Measurements from ENCODE around the gene HACL1. TPM values are rescaled to one million over a fixed set of nuclear protein-coding genes. Genes with fewer than 3 reads are reported as not detected.
"Not testable (repeated sequence)": the region's sequence is repeated elsewhere in the genome, so short reads cannot be mapped to it uniquely, and the experiment has no call there.

HACL1 gene
- polyA plus RNA-seq, 1 of the 3 experiments (the other 2 are of a cell fraction) = 15.1 TPM

- no peak for TF ChIP-seq REST (IDR thresholded peaks at IDR 0.05; ENCODE audit: low read depth, low read length)
Observed at GRCh38 chr3:15536856-15537255, 64.5 kb downstream of the HACL1 start (continued).

- no peaks in the 10 kb centered on the region for H3K79me2 ChIP-seq (ENCODE audit: insufficient read depth)
- no peak for DNase-seq
- TF ChIP-seq MEF2A (IDR thresholded peaks at IDR 0.05; ENCODE audit: borderline replicate concordance, low read depth) = no peak
- TF ChIP-seq MXI1 (IDR thresholded peaks at IDR 0.05; ENCODE audit: low read depth, low read length) = no peak
- TF ChIP-seq NRF1 (IDR thresholded peaks at IDR 0.05; ENCODE audit: low read depth, low read length) = no peak
- no peak for TF ChIP-seq USF1 (IDR thresholded peaks at IDR 0.05; ENCODE audit: borderline replicate concordance, low read depth)
- TF ChIP-seq EP300 (IDR thresholded peaks at IDR 0.05; ENCODE audit: borderline replicate concordance in 1 of 2, low read depth in 1 of 2, low read length in 1 of 2) = no peak
- TF ChIP-seq RXRA (IDR thresholded peaks at IDR 0.05; ENCODE audit: borderline replicate concordance, low read depth) = no peak
- TF ChIP-seq SIN3A (IDR thresholded peaks at IDR 0.05; ENCODE audit: borderline replicate concordance, low read depth, low read length) = no peak
- H3K9me3 ChIP-seq = no peaks in the 10 kb centered on the region
- 100% methylated on average over 1 of the region's 1 CpG for WGBS (ENCODE audit: low lambda C conversion rate)
- no peak overlapping the region for H2AFZ ChIP-seq (ENCODE audit: low read depth)
- no peaks in the 10 kb centered on the region for H3K27me3 ChIP-seq (ENCODE audit: insufficient read depth)
- H3K27ac ChIP-seq (ENCODE audit: low read depth in 2 of 2, low read length in 1 of 2) = no peak overlapping the region
- no peak overlapping the region for H3K4me3 ChIP-seq (ENCODE audit: low read depth in 2 of 2, low read length in 1 of 2)
- POLR2A ChIA-PET = no interaction called here
- H3K36me3 ChIP-seq (replicated peaks in 1 of 2; ENCODE audit: control insufficient read depth in 1 of 2, insufficient read depth in 2 of 2, low read length in 1 of 2) = no peaks in the 10 kb centered on the region
- CTCF ChIA-PET = interaction anchor here (0.7 to 1.4 kb wide), 4 partner anchors 9 to 713 kb away, joined by 3 to 4 read pairs (median 4); no protein-coding TSS in a partner anchor
- H3K4me1 ChIP-seq (ENCODE audit: control insufficient read depth in 1 of 2, insufficient read depth in 2 of 2, low read depth in 1 of 2, low read length in 1 of 2) = peaks cover 0 to 5% of the 10 kb centered on the region in 2 experiments; a peak in 1 of 4 replicates
- no peaks in the 10 kb centered on the region for H3F3A ChIP-seq (replicated peaks; ENCODE audit: insufficient read depth)
- no peak overlapping the region for H3K4me2 ChIP-seq
- no peaks in the 10 kb centered on the region for H3K9me2 ChIP-seq
- H3K9ac ChIP-seq = no peak overlapping the region
- no peaks in the 10 kb centered on the region for H4K20me1 ChIP-seq (ENCODE audit: insufficient read depth)
Observed at GRCh38 chr3:15535732-15536131, 65.6 kb downstream of the HACL1 start.

GRCh38 chr3:15532614-15533013, 68.8 kb downstream of the HACL1 start:
- H4K20me1 ChIP-seq (ENCODE audit: insufficient read depth); H3K4me1 ChIP-seq (ENCODE audit: control insufficient read depth in 1 of 2, insufficient read depth in 2 of 2, low read depth in 1 of 2, low read length in 1 of 2); H3K4me2 ChIP-seq; H3K27me3 ChIP-seq (ENCODE audit: insufficient read depth); H3K9ac ChIP-seq; POLR2A ChIA-PET; H3F3A ChIP-seq (replicated peaks; ENCODE audit: insufficient read depth); H3K9me2 ChIP-seq; H2AFZ ChIP-seq (ENCODE audit: low read depth); H3K27ac ChIP-seq (ENCODE audit: low read depth in 2 of 2, low read length in 1 of 2); H3K9me3 ChIP-seq; H3K4me3 ChIP-seq (ENCODE audit: low read depth in 2 of 2, low read length in 1 of 2); DNase-seq; CTCF ChIA-PET; H3K79me2 ChIP-seq (ENCODE audit: insufficient read depth); H3K36me3 ChIP-seq (replicated peaks in 1 of 2; ENCODE audit: control insufficient read depth in 1 of 2, insufficient read depth in 2 of 2, low read length in 1 of 2): not testable (repeated sequence)
- 100% methylated on average over 2 of the region's 2 CpGs for WGBS (ENCODE audit: low lambda C conversion rate)
